Hematopoietic multipotent progenitor cell treated with erythropoietin and hydrocortisone succinate and interleukin-3 and kit ligand, for 4 days (in vitro differentiated cells): ENCODE measurements around the gene CCL24.
"Not testable (repeated sequence)": the region's sequence is repeated elsewhere in the genome, so short reads cannot be mapped to it uniquely, and the experiment has no call there.

Experiments used
- DNase-seq: peaks from one replicate; pipeline ENCODE4 v3.0.0-alpha.2; 2015

CCL24 gene

DNA sequence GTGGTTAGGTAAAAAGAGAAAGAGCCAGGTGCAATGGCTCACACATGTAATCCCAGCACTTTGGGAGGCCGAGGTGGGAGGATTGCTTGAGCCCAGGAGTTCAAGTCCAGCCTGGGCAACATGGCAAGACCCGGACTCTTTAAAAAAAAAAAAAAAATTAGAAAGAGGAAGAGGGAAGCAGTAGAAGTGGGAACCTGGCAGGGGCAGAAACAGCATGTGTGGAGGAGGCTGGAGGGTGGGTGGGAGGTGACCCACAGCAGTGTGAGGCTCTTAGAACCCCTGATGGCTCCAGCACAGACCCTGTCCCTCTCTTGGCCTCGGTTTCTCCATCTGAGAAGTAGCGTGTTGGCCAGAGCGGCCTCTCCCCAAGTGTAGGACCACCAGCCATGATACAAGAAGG lies 4.9 kb upstream of the CCL24 start:
- no peak for DNase-seq

DNA sequence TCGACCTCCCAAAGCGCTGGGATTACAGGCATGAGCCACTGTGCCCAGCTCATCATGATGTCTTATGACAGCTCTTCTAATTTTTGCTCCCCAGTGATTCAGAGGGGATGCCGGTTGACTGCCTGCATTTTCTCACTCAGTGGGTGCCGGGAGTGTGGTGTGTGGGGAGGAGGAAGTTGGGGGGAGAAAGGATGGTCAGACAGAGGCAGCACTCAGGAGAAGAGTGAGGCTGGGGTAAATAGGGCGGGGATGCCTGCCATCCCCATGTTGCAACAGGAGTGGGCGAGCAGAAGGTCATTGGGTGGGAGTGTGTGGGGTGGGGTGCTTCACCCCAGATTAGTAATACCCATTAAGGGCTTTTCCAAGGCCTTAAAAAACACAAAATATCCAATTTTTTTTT lies 3.5 kb upstream of the CCL24 start:
- DNase-seq: no peak

DNA sequence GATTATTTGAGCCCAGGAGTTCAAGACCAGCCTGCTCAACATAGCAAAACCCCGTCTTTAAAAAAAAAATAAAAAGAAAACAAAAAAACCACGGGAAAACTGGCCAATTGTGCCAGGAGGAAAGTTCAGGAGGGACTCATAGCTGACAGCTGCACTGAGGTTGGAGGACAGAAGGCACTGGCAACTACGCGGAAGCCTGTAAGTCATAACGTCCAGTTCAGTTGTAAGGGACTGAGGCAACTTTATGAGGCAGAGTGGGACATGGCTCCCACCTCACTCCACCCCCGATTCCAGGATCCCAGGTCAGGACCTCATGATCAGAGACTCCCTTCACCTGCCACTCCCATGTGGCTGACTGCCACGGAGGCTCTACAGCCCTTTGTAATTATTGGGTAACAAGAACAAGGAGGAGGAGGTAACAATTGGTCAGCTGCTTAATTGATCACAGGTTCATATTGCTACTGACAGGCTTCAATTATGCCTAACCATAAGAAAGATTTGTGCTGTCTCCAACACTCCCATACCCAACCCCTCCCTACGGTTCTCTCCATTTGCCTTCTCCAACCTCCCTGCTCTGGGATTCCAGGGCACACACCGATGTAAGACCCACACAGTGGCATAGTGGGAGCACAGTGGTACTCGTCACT lies 1.9 kb upstream of the CCL24 start:
- no peak for DNase-seq

DNA sequence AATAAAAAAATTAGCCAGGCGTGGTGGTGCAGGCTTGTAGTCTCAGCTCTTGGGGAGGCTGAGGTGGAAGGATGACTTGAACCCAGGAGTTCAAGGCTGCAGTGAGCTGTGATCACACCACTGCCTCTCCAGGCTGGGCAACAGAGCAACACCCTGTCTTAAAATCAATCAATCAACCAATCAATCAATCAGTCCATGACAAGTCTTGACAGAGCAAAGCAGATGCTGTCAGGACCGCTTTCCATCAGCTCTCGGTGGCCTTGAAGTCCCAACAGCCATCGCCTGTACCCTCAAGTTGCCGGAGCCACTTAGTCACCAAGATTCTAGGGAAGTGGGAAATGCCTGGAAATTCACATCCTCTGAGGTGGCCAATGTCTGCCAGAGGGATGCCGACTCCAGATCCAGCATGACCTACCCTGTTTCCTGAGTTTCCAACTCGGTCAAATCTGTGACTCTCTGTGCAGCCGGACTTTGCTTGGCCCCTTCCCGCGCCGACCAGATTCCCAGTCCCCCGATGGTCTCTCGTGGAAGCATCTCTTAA lies 871 bp upstream of the CCL24 start:
- no peak for DNase-seq

DNA sequence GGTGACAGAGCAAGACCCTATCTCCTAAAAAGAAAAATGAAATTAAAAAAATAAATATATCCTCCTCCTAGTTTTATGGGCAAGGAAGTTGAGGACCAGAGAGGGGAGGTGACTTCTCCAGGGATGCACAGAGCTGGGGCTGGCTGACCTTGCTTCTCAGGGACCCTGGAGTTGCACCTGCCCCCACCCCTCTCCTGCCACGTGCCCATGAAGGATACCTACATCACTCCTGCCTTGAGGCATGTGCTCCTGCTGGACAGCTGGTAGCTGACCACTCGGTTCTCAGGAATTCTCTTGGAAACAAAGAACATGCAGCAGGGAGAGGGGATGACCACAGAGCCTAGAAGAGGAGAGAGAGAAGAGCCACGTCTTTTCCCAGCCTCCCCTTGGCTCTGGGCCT lies 522 bp downstream of the CCL24 start:
- DNase-seq: no peak

DNA sequence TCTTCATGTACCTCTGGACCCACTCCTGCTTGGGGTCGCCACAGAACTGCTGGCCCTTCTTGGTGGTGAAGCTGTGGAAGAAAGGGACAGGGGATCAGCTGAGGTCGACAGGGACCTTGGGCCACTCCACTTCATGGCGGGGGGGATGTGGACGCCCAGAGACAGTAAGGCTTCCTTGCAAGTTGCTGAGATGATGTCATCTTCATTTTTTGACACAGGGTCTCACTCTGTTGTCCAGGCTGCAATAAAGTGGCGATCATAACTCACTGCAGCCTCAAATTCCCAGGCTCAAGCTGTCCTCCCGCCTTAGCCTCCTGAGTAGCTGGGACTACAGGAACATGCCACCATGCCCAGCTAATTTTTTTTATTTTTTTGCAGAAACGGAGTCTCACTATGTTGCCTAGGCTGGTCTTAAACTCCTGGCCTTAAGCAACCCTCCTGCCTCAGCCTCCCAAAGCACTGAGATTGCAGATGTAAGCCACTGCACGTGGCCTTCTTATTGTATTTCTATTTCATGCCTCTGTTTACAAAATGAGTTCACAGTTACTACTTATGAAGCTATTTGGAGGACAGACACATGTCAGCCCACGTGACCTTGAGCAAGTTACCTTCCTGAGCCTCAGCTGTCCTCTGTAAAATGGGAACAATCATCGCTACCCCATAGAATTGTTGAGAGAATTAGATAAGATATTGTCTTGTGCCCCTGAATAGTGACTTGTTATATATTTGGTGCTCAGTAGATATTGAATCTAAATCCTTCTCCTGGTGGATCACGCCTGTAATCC lies 1.5 kb downstream of the CCL24 start:
- DNase-seq: no peak

DNA sequence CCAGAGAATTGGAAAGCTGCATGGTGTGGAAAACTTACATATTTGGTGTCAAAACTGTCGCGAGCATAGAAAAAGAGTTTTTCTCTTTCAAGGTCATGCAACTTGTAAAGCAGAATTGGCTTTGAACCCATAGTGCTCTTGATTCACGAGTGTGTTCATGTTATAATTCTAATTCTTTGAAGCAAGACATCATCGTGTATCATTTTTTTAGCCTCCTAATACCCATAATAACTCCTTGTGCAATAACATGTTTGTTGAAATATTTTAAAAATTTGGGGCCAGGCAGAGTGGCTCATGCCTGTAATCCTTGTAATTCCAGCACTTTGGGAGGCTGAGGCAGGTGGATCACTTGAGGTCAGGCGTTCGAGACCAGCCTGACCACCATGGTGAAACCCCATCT lies 4.2 kb downstream of the CCL24 start:
- no peak for DNase-seq

DNA sequence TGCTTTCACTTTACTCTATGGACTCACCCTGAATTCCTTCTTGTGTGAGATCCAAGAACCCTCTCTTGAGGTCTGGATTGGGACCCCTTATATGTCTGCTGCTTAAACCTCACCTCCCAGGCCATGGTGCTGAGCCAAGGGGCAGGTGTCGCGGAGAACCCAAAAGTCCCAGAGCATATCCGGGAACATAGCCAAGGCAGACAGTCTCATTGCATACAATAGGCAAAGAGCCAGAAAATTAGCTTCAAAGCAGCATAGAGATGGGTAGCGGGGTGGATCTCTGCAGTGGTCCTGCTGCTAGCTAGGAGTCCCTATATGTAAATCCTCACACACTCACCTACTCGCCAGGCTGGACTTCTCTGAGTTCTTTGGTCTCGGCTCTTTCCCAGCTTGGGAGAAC lies 5.5 kb downstream of the CCL24 start:
- DNase-seq: no peak

DNA sequence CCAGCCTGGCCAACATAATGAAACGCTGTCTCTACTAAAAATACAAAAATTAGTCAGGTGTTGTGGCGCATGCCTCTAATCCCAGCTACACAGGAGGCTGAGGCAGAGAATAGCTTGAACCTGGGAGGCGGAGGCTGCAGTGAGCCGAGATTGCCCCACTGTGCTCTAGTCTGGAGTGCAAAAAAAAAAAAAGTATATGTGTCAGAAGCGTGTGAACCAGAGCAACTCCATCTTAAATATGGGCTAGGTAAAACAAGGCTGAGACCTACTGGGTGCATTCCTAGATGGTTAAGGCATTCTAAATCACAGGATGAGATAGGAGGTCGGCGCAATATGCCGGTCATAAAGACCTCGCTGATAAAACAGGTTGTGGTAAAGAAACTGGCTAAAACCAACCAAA lies 6.2 kb downstream of the CCL24 start:
- no peak for DNase-seq

DNA sequence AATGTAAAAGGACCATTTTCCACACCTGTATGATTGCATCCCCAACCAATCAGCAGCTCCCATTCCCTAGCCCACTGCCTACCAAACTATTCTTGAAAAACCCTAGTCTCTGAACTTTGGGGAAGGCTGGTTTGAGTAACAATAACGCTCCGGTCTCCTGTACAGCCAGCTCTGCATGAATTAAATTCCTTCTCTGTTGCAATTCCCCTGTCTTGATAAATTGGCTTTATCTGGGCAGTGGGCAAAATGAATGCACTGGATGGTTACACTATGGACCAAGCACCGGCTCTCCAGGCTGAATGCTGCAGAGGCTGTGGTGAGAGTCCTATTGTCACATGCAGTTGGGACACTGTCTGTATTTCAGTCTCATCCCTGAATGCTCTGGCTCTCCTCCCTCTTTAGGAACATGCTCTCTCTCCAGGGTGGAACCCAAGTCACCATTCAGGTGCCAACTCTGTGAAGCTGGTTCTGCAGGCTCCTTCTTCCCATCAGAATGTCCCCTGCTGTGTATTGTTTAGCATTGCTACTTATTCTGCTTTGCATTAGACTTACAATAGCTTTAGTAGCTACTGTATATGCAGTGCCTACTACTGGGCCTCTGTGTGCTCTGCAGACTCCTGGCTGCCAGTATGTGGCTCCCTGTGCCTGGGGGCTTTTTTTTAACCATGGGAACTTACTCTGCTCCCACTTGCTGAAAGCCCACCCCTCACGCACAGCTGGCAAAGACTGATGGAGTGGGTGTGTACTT lies 6.9 kb downstream of the CCL24 start:
- DNase-seq: no peak

DNA sequence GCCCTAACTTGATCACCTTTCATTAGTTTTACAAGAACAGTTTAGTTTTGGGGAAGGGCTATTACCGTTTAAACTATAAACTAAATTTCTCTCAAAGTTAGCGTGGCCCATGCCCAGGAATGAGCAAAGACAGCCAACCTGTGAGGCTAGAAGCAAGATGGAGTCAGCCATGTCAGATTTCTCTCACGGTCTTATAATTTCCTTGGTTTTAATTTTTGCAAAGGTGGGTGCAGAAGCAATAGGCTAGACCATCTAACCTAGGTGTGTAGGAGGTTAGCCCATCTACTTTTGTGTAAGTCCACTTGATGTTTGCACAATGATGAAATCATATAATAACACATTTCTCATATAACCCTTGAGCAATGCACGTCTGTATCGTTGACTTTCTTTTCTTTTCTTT lies 8.9 kb downstream of the CCL24 start:
- no peak for DNase-seq

DNA sequence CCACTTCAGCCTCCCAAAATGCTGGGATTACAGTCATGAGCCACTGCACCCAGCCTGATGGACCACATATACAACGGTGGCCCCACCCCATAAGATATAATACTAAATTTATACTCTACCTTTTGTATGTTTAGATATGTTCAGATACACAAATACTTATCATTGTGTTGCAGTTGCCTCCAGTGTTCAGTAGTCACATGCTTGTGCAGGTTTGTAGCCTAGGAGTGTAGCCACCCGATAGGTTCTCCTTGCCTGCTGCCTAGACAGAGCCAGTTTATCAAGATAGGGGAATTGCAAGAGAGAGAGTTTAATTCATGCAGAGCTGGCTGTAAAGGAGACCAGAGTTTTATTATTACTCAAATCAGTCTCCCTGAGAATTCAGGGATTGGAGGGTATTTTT lies 9.6 kb downstream of the CCL24 start:
- peak; percentile 13 for DNase-seq

DNA sequence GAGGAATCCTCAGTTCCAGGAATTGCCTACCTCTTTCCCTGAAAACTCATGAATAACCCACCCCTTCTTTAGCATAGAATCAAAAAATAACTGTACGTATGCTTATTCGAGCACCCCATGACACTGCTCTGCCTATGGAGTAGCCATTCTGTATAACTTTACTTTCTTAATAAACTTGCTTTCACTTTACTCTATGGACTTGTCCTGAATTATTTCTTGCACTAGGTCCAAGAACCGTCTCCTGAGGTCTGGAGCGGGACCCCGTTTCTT lies 11.1 kb downstream of the CCL24 start:
- DNase-seq: no peak

DNA sequence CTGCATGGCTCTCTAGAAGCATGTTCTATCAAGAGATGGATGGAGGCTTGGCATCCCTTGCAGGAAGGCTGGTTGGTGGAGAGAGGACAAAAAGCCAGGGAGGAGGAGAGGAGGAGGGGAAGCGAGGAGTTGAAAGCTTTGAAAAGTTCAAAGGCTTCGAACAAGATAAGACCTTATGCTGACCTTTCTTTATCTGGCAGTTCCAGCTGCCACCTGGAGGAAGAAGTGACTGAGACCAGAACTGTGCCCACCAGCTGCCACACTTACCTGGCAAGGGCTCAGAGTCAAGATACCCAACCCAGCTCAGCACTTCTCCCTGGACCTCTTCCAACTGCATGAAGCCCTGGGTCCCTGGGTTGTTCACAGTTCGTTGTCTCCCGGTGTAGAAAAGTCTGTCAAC lies 14.8 kb downstream of the CCL24 start:
- peak; percentile 48 for DNase-seq

DNA sequence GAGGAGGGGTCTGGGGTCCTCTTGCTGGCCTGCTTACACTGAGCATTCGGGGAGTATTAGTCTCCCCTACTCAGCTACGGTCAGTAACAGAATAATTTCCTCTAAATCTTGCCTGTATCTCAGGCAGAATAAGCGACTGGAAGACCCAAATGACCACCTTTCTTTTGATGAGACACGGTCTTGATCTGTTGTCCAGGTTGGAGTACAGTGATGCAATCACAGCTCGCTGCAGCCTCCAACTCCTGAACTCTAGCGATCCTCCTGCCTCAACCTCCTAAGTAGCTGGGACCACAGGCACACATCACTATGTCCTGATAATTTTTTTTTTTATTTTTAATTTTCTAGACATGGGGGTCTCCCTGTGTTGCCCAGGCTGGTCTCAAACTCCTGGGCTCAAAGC lies 17.2 kb downstream of the CCL24 start:
- no peak for DNase-seq

DNA sequence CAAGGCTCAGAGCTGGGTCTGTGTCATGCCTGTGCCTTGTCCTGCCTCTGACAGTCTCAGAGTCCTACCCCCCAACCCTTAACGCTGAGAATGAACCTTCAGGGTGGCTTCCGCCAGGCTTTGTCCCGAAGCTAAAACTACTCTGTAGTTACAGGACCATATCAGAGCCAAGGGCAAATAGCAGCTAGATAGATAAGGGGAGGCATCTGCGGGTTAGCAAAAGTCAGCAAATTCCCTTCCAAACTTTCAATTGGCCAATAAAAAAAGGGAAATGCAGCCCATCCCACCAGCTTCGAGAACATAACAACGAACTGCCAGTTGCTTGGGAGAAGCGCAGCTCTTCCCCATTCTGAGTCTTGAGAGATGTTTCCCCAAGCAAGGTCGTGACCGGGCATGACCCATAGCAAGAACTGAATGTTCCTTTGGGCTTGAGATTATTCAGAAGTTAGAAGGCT lies 17.7 kb downstream of the CCL24 start:
- DNase-seq: peak; percentile 26

DNA sequence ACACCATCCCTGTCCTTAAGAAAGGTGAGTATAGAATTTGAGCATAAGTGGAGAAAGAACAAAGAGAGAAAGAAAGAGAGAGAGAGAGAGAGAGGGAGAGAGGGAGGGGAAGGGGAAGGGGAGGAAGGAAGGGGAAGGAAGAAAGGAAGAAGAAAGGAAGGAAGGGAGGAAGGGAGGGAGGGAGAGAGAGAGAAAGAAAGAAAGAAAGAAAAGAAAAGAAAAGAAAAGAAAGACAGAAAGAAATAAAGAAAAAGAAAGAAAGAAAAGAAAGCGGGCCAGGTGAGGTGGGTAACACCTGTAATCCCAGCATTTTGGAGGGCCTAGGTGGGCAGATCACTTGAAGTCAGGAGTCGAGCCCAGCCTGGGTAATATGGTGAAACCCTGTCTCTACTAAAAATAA lies 19.9 kb downstream of the CCL24 start:
- no peak for DNase-seq

DNA sequence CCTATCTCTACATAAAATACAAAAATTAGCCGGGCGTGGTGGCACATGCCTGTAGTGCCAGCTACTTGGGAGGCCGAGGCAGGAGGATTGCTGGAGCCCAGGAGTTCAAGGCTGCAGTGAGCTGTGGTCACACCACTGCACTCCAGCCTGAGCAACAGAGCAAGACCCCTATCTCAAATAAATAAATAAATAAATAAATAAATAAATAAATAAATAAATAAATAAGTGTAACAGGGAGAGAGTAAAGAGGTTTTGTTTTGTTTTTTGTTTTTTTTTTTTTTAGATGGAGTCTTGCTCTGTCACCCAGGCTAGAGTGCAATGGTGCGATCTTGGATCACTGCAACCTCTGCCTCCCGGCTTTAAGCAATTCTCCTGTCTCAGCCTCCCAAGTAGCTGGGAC lies 21.0 kb downstream of the CCL24 start:
- not testable (repeated sequence) for DNase-seq

DNA sequence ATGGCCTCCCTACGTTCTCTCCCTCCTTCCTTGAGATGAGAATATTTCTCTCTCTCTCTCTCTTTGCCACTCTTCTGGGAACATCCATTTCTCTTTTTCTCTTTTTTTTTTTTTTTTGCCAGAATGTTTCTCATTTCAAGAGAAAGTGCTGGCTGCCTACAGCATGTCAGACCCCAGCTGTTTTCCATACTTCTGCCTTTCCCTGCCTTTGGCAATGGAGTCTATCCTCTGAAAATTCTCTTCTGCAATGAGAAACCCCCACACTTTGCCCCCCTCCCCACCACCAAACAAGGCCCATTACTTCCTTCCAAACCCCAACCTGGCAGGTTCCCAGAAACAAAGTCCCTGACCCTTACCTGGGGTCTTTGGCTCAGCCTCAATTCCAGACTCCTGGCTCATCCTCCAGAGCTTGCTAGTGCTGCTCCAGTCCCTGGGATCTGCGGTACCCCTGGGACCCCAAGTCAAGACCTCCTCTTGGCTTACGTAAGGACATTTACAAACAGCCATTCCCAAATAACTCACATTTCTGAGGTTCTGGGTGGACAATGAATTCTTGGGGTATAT lies 24.2 kb downstream of the CCL24 start:
- DNase-seq: no peak

DNA sequence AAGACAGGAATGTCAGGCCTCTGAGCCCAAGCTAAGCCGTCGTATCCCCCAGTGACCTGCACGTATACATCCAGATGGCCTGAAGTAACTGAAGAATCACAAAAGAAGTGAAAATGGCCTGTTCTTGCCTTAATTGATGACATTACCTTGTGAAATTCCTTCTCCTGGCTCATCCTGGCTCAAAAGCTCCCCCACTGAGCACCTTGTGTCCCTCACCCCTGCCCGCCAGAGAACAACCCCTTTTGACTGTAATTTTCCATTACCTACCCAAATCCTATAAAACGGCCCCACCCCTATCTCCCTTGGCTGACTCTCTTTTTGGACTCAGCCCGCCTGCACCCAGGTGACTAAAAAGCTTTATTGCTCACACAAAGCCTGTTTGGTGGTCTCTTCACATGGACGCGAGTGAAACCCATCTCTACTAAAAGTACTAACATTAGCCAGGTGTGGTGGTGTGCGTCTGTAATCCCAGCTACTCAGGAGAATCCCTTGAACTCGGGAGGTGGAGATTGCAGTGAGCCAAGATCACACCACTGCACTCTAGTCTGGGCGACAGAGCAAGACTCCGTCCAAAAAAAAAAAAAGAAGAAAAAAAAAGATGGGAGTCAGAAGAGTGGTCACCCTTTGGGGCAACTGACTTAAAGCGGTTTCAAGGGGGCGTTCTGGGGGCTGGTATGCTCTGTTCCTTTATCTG lies 25.3 kb downstream of the CCL24 start:
- not testable (repeated sequence) for DNase-seq

DNA sequence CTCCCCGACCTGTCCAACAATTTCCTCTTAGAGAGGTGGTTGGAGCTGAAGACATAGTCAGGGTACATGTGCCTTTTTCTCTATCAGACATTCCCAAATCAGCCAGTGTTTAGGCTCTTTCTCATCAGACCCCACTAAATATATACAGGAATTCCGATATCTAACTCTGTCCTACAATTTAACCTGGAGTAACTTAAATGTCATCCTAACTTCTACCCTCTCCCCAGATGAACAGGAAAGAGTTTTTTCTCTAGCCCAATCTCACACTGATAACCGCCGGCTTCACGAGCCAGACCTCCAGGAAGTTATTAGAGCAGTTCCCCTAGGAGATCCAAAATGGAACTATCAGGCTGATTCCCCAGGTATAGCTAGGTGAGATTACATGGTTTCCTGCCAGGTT lies 30.5 kb downstream of the CCL24 start:
- not testable (repeated sequence) for DNase-seq

DNA sequence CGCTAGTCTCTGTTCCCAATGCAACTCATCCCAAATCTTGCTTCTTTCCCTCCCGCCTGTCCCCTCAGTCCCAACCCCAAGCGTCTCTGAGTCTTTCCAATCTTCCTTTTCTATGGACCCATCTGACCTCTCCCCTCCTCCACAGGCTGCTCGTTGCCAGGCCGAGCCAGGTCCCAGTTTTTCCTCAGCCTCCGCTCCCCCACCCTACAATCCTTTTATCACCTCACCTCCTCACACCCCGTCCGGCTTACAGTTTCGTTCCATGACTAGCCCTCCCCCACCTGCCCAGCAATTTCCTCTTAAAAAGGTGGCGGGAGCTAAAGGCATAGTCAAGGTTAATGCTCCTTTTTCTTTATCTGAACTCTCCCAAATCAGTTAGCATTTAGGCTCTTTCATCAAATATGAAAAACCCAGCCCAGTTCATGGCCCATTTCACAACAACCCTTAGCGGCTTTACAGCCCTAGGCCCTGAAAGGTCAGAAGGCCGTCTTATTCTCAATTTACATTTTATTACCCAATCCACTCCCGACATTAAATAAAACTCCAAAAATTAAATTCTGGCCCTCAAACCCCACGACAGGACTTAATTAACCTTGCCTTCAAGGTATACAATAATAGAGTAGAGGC lies 32.8 kb downstream of the CCL24 start:
- DNase-seq: not testable (repeated sequence)

DNA sequence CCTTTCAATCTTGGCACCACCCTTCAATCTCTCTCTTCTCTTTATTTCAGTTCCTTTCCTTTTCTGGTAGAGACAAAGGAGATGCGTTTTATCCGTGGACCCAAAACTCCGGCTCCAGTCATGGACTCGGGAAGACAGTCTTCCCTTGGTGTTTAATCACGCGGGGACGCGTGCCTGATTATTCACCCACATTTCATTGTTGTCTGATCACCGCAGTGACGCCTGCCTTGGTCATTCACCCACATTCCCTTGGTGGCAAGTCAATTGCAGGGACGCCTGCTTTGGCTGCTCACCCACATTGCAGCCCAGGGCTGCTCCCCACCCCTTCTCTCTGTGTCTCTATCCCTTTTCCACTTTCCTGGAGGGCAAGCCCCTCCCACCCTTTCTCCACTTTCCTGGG lies 34.1 kb downstream of the CCL24 start:
- not testable (repeated sequence) for DNase-seq
